ENCODE data around the gene CNTNAP2.

The CNTNAP2 gene

GRCh38 chr7:146449625-146450024, 333.0 kb downstream of the CNTNAP2 start:
- DNase-seq = no peak

- no peak for DNase-seq
Observed at GRCh38 chr7:146455091-146455655, 338.6 kb downstream of the CNTNAP2 start.

GRCh38 chr7:146479040-146479439, 362.4 kb downstream of the CNTNAP2 start:
- no peak for DNase-seq

- DNase-seq = no peak
Observed at GRCh38 chr7:146486519-146486918, 369.9 kb downstream of the CNTNAP2 start.

GRCh38 chr7:146492017-146492416, 375.4 kb downstream of the CNTNAP2 start:
- no peak for DNase-seq

- no peak for DNase-seq
Observed at GRCh38 chr7:146494952-146495596, 378.5 kb downstream of the CNTNAP2 start.

- DNase-seq = no peak
Observed at GRCh38 chr7:146496657-146497056, 380.1 kb downstream of the CNTNAP2 start.

- DNase-seq = no peak
Observed at GRCh38 chr7:146499970-146500369, 383.4 kb downstream of the CNTNAP2 start.

GRCh38 chr7:146503844-146504243, 387.2 kb downstream of the CNTNAP2 start:
- no peak for DNase-seq

- no peak for DNase-seq
Observed at GRCh38 chr7:146510088-146510680, 393.6 kb downstream of the CNTNAP2 start.

- no peak for DNase-seq
Observed at GRCh38 chr7:146514304-146514703, 397.7 kb downstream of the CNTNAP2 start.

GRCh38 chr7:146528581-146528980, 412.0 kb downstream of the CNTNAP2 start:
- DNase-seq = no peak

GRCh38 chr7:146539836-146540235, 423.2 kb downstream of the CNTNAP2 start:
- no peak for DNase-seq

GRCh38 chr7:146542101-146542500, 425.5 kb downstream of the CNTNAP2 start:
- no peak for DNase-seq

GRCh38 chr7:146544748-146545147, 428.1 kb downstream of the CNTNAP2 start:
- DNase-seq = no peak

GRCh38 chr7:146548816-146549215, 432.2 kb downstream of the CNTNAP2 start:
- DNase-seq = no peak

GRCh38 chr7:146554556-146554955, 438.0 kb downstream of the CNTNAP2 start:
- no peak for DNase-seq

GRCh38 chr7:146557971-146558469, 441.4 kb downstream of the CNTNAP2 start:
- DNase-seq = no peak

- DNase-seq = no peak
Observed at GRCh38 chr7:146565872-146566271, 449.3 kb downstream of the CNTNAP2 start.

- no peak for DNase-seq
Observed at GRCh38 chr7:146575903-146576302, 459.3 kb downstream of the CNTNAP2 start.

- DNase-seq = no peak
Observed at GRCh38 chr7:146591976-146592375, 475.4 kb downstream of the CNTNAP2 start.

GRCh38 chr7:146606628-146607027, 490.0 kb downstream of the CNTNAP2 start:
- no peak for DNase-seq

GRCh38 chr7:146619641-146620040, 503.0 kb downstream of the CNTNAP2 start:
- DNase-seq = no peak

GRCh38 chr7:146626912-146627311, 510.3 kb downstream of the CNTNAP2 start:
- no peak for DNase-seq

Data from NCI-H1105 (cell line).